Activated CD4-positive, CD25-positive, alpha-beta regulatory T cell treated with anti-CD3 and anti-CD28 coated beads, Interleukin-2, amount 50 U/mL, for 24 hours (primary cell): ENCODE results near the gene KRTAP10-2.
A peak's percentile ranks its signal among the peaks of the same experiment; 100 is the strongest.
"Not testable (repeated sequence)": the region's sequence is repeated elsewhere in the genome, so short reads cannot be mapped to it uniquely, and the experiment has no call there.

Source experiments
- ATAC-seq, 2 donors: fragments of 150-1000 bp; cut with Tn5 transposase; one replicate each; pipeline ENCODE4 v1.10.0; 2021; ENCODE audit warnings: mild to moderate bottlenecking in 1 of 2, moderate library complexity in 1 of 2

KRTAP10-2 gene

GRCh38 chr21:44551340-44551961, at the start of gene KRTAP10-2:
KRTAP10-2 (minus strand) TSS chr21:44551505; CDS start chr21:44551458, 47 bp downstream.
- no peak for ATAC-seq

GRCh38 chr21:44601091-44601490, 49.8 kb upstream of the KRTAP10-2 start:
- ATAC-seq: not testable (repeated sequence)

DNA sequence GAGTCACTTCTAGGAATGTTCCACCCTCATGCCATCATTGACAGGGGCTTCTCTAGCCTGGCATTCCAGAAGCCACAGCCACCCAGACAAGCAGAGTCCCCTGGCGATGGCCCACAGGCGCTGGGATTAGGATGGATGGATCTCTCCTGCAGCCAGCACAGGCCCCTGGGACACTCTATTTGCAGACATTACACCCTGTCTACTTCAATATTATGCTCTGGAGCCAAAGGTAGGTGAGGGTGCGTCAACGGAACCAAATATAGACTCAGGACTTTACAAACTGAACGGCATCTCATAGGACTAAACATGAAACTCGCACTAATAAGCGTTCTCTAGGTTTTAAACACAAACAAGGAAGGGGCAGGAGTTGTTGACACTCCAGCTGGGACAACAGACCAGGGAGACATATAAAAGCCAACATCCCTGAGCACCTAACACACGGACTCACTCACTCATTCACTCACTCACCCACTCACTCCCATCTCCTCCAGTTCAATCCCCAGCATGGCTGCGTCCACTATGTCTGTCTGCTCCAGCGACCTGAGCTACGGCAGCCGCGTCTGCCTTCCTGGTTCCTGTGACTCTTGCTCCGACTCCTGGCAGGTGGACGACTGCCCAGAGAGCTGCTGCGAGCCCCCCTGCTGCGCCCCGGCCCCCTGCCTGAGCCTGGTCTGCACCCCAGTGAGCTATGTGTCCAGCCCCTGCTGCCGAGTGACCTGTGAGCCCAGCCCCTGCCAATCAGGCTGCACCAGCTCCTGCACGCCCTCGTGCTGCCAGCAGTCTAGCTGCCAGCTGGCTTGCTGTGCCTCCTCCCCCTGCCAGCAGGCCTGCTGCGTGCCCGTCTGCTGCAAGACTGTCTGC, 49.0 kb upstream of the KRTAP10-2 start, which contains the start of gene KRTAP10-7:
TSS of gene KRTAP10-7 (plus strand) at position 480 of the 861 bp plus-strand sequence. CDS start at position 505, 25 bp downstream.
- not testable (repeated sequence) for ATAC-seq

- no peak for ATAC-seq
These were observed 48.1 kb upstream of the KRTAP10-2 start for GRCh38 chr21:44599264-44600029.

DNA sequence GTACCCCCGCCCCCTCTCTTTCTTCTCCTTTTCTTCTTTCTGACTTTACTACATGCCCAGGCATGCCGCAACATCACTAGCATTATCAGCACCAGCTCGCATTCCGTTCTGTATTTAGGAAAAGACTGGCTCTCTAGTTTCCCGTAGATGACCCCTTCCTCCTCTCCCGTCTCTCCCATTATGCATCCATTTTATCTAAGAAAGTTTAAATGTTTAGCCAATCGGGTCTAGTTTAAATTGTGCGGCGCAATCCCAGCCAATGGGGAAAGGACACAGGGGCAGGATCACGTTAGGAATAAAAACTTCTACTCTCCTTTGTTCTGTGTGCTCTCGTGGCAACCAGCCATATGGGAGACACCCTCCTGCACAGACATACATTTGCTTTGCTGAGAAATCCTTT, 46.8 kb upstream of the KRTAP10-2 start:
- no peak for ATAC-seq

DNA sequence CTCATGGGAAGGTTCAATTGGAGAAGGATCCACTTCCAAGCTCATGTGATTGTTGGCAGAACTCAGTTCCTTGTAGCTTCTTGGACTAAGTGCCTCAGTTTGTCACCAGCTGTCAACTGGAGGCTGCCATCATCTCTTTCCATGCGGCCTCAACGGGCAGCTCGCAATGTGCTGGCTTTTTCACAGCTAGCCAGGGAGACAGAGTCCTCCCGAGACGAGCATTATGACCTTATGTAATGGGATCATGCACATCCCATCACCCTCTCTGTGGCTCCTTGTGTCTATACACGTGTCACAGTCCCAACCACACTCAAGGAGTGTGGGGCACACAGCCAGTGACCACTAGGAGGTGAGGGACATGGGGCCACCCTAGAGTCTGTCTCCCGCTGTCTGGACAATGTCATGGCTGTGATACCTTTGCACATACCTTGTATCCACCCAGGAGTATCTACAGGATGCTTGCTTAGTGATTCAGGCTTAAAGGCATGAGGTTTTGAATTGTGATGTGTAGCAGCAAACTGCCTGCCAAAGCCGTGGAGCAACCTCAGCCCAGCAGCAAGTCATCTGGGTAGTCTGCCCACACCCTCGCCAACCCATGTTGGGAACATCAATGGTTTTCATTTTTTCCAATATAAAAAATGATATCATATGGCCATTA, 44.9 kb upstream of the KRTAP10-2 start:
- no peak for ATAC-seq

GRCh38 chr21:44595524-44595923, 44.2 kb upstream of the KRTAP10-2 start:
- ATAC-seq: no peak

- ATAC-seq: no peak
These were observed 43.2 kb upstream of the KRTAP10-2 start for GRCh38 chr21:44594406-44594916.

GRCh38 chr21:44593598-44594405, 42.5 kb upstream of the KRTAP10-2 start:
- no peak for ATAC-seq

DNA sequence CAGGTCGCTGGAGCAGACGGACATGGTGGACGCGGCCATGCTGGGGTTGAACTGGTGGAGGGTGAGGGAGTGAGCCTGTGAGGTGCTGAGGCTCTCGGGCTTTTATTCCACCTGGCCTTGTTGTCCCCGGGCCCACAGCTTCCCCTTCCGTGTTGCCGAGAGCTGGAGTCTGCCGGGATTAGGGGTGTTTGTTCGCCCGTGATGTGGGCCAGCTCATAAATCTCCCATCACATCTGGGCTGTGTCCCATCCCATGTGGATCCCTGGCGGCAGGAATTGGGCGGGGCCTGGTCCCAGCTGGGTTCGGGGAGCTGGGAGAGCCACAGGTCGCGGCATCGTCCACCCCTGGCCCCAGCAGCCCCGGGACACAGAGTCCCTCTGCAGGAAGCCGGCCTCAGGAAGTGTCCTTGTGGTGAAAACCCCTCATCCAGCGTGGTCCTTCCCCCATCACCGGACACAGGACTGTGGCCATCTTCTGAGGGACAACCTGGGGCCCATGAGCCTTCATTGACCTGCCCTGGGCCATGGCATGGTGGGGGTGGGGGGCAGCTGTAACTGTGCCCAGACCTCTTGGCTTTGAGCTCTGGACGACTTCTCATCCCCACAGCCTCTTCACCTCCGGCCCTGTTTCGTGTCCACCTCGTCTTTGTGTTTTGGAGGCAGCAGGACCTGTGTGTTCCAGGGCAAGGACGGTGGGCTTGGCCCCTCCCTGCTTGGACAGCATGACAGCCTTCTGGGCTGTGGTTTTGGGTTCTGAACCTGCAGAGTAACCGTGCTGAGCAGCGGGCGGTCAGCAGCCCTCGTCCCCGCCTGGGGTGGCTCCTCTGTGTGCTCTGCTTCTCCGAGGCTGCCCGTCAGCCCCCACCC, 41.4 kb upstream of the KRTAP10-2 start, which contains the start of gene KRTAP10-6:
TSS of gene KRTAP10-6 (minus strand) at position 60 of the 866 bp plus-strand sequence. CDS start at position 39, 21 bp downstream.
- no peak for ATAC-seq

- not testable (repeated sequence) for ATAC-seq
These were observed 40.5 kb upstream of the KRTAP10-2 start for GRCh38 chr21:44591801-44592130.

GRCh38 chr21:44590897-44591800, 39.8 kb upstream of the KRTAP10-2 start:
- not testable (repeated sequence) for ATAC-seq

DNA sequence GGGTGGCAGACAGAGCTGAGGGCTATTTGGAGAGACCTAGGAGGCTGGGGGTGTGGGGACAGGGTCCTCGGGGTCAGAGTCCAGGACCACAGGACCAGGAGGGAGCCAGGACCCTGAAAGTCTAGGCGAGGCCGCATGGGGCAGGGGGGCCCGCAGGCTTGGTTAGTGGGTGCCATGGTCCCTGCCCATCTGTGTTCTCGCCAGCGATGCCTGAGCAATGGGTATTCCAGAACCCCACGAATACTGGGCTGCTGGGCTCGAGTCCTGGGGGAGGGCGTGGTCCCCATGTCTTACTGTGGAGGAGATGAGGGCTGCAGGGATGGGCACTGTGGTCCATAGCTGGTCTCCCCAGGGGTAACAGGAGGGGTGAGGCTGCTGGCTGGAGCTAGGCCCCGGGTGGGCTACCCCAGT, 39.0 kb upstream of the KRTAP10-2 start:
- ATAC-seq: no peak

DNA sequence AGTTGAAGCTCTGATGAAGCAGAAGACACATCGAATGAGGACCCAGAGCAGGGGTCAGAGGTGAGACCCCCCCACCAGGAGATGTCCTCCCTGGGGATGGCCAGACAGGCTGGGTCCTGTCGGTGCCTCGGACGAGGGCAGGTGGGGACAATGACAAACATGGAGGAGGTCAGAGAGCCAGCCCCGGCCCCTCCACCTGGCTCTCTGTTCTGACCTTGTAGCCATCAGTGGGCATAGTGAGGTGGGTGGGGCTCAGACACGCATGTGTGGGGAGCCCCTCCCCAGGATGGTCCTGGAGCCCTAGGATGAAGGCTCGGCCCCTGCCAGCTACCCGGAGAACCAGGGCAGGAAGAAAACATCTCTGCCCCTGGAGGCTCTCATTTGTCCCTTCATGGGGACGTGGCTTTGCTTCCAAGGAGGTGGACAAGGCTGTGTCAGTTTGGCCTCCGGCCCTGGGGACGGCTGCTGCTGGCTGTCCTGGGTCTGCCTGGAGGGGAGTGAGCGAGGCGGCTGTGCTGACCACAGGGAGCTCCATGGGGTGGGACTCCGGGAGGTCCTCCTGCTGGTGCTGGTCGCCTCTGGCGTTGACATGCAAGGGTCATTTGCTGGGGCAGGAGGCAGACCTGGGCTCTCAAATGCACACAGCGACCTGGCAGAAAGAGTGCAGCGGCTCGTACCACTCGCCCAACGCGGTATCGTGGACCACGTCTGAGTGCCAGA, 38.4 kb upstream of the KRTAP10-2 start:
- ATAC-seq: no peak

GRCh38 chr21:44589094-44589493, 37.8 kb upstream of the KRTAP10-2 start:
- ATAC-seq: no peak

DNA sequence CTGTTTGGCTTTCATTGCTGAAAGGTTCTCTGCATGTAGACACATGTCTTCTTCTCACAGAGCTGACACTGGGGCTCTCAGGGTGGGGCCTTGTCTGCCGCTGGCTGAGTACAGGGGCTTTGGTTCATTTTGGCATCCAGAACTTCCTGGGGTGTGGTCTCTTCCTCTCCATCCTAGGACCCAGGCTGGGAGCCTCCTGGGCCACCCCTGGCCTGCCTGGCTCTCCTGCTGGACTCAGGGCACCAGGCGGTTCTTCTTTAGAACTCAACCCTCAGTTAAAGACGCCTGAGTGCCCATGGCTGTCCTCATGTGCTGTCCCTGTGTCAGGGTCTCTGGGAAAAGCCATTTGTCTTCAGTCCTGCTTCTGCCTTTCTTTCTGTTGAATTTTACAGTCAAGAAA, 34.6 kb upstream of the KRTAP10-2 start:
- ATAC-seq: no peak

DNA sequence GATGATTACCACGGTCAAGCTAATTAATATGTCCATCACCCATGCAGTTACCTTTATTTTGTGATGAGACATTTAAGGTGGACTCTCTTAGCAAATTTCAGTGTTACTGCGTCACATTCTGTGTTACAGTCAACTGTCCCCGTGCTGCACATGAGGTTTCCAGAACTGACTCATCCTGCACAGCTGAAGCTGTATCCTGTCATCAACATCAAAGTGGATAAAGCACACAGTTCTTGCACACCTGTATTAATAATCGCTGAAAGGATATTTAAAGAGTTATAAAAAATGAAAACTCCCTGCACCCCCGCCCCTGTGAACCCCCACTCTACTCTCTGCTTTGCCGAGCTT, 32.5 kb upstream of the KRTAP10-2 start:
- peak; percentile 99 to 100 for ATAC-seq

DNA sequence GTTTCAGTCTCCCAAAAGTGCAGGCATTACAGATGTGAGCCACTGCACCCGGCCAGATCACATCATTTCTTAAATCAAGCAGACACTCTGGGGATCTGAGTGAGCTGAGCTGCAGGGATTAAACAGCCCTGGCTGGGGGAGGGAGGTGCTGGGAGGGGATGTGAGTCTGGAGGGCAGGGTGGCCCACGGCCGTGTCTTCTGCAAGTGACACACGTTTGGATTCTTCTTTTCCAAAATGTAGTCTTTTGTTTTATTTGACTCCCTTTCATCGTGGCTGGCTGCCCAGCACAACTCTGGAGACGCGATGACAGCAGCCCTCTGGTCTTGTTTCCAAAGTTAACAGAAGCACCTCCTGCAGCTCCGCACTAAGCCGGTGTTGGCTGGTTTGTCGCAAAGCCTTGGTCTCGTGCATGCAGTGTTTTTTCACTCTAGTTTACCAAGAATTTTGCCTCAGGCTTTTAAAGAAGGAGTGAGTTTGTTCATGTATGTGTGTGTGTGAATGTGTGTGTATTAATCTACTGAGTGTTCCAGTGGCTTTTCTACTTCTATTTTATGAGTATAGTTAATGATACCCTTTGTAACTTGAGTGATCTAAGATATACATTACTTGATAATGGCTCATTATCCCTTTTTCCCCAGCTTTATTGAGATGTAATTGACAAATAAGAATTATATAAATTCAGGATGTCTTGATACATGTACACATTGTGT, 31.9 kb upstream of the KRTAP10-2 start:
- no peak for ATAC-seq
